ENCODE results near the gene MTUS2. TPM values are rescaled to one million over a fixed set of nuclear protein-coding genes. Genes with fewer than 3 reads are reported as not detected.

MTUS2 gene
- total and polyA plus RNA-seq, 2 experiments from 2014 or later, result 0.27 to 0.38 TPM

- no peak overlapping the region for H3K27ac ChIP-seq (ENCODE audit: low read depth)
- H2AFZ ChIP-seq, result no peak overlapping the region
- no peak for ATAC-seq
- peaks cover 25% of the 10 kb centered on the region for H3K4me1 ChIP-seq (ENCODE audit: insufficient read depth)
- H4K20me1 ChIP-seq (replicated peaks; ENCODE audit: insufficient read depth), result peaks cover 53% of the 10 kb centered on the region
- H3F3A ChIP-seq (replicated peaks; ENCODE audit: low read depth), result no peaks in the 10 kb centered on the region
- H3K27me3 ChIP-seq (ENCODE audit: insufficient read depth), result no peaks in the 10 kb centered on the region
- Mint-ChIP-seq H3K9me3 (no peaks in the 10 kb centered on the region), H3K27ac (peak overlapping the region; percentile 44; the same call in 1 of the 2 replicates), H3K4me3 (peak overlapping the region; percentile 1; the same call in 1 of the 3 replicates), H3K27me3 (ENCODE audit: insufficient read depth, low read depth, poor library complexity) (peaks cover 10% of the 10 kb centered on the region), H3K4me1 (peaks cover 60% of the 10 kb centered on the region), H3K36me3 (ENCODE audit: low read depth) (peaks cover 46% of the 10 kb centered on the region)
- H3K79me2 ChIP-seq (replicated peaks; ENCODE audit: insufficient read depth), result peaks cover 100% of the 10 kb centered on the region
- no peak overlapping the region for H3K4me2 ChIP-seq
- no peak overlapping the region for H3K4me3 ChIP-seq
- TF ChIP-seq ZNF331 (CRISPR knock-in tag; IDR thresholded peaks at IDR 0.05; ENCODE audit: low read depth) (no peak), EZH2 (IDR thresholded peaks at IDR 0.05; ENCODE audit: low read depth, unreplicated experiment) (no peak), ETS1 (IDR thresholded peaks at IDR 0.05) (no peak), STAT1 (IDR thresholded peaks at IDR 0.05; ENCODE audit: unreplicated experiment) (no peak), POLR2AphosphoS5 (IDR thresholded peaks at IDR 0.05; ENCODE audit: low read depth) (no peak), CREB1 (CRISPR knock-in tag; IDR thresholded peaks at IDR 0.05; ENCODE audit: low read depth) (no peak), NANOG (IDR thresholded peaks at IDR 0.05; ENCODE audit: borderline replicate concordance) (no peak), REST (IDR thresholded peaks at IDR 0.05; ENCODE audit: unreplicated experiment) (no peak), ZNF114 (CRISPR knock-in tag; IDR thresholded peaks at IDR 0.05) (no peak), ZNF462 (CRISPR knock-in tag; IDR thresholded peaks at IDR 0.05) (no peak), JUNB (IDR thresholded peaks at IDR 0.05; ENCODE audit: unreplicated experiment) (no peak), EZH2phosphoT487 (IDR thresholded peaks at IDR 0.05; ENCODE audit: unreplicated experiment) (no peak), CTCF (conservative IDR thresholded peaks at IDR 0.05; ENCODE audit: low read depth in 2 of 2) (no peak)
- 0 out of 2 replicates have a peak, but pooled peaks cover 8% of the 10 kb centered on the region for H3K36me3 ChIP-seq (ENCODE audit: insufficient read depth)
- no peak for DNase-seq (ENCODE audit: low spot score)
- H3K9me2 ChIP-seq (ENCODE audit: insufficient read depth), result no peaks in the 10 kb centered on the region
Observed at GRCh38 chr13:29539856-29540255, 719.7 kb downstream of the MTUS2 start.
